Stimulated activated CD4-positive, alpha-beta T cell treated with anti-CD3 and anti-CD28 coated beads, Interleukin-2, amount 100 ng/mL, for 48 hours (primary cell): Measurements from ENCODE around the gene GSTM2.
"Not testable (repeated sequence)": the region's sequence is repeated elsewhere in the genome, so short reads cannot be mapped to it uniquely, and the experiment has no call there.

Source experiments
- DNase-seq, 2 donors: peaks; one replicate each; pipeline ENCODE4 v3.0.0-alpha.2; 2020

Gene GSTM2

DNA sequence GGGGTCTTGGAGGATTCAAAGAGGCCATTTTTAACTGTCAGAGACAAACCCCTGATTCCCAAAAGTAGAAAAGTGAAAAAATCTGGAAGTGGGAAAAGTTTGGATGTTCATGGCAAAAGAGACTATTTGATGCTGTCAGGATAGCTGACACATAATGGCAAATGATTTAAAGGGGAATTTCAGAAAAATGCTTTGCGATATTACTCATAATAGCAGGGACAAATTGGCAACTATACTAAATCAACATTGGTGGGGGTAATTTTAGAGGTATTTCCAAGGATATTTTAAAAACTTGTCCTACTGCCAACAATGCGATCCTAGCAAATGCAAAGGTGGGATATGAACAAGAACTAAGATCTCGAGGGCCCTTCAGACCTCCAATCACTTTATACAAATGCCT lies 17.2 kb upstream of the GSTM2 start:
- no peak for DNase-seq

DNA sequence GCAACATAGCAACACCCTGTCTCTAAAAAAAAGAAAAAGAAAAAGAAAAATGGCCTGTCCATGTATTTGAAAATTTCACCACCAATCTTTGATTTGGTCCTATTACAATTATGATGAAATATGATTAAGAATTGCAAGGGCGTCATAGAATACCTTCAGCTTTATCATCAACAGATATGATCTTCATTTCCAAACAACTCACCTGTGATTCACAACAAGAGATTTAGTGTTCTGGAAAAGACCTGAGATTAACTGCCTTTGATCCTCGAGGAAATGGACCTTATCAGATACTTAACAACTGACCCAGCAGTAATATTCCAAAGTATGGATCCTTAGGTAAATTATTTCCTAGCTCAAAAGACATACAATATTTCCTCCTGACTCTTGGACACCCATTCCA lies 15.5 kb upstream of the GSTM2 start:
- no peak for DNase-seq

DNA sequence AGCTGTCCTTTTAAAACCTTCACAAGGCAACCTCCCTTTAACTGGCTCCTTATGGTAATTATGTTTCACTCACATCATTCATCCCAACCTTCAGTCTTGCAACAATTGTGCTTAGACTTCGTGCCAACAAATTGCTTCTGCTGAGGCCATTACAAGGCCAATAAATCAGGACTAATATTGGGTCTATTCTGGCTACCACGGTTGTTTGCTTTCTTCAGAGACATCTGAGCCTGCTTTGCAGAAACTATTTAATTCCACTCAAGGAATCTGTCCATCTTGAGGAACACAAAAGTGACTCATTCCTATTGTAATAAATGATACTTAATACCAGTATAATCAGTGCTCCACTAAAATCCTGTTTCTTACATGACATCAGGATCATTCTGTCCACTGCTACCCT lies 14.6 kb upstream of the GSTM2 start:
- DNase-seq: no peak

DNA sequence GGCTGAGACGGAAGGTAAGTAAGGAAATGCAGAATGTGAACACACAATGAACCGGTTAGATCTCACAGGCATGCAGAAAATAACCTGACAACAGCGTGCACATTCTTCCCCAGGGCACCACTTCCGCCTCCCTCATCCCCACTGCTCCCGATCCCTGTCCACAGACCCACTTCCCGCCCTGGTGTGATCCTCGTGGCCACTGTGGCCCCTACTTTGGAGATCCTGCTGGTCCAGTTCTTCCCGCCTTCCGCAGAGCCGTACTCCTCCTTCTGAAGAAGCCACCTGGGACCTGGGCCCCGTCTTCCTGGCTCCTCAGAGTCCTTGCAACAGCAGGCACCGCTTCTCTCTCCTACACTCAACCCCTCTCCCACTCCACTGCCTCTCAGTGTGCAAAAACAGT lies 13.3 kb upstream of the GSTM2 start:
- no peak for DNase-seq

DNA sequence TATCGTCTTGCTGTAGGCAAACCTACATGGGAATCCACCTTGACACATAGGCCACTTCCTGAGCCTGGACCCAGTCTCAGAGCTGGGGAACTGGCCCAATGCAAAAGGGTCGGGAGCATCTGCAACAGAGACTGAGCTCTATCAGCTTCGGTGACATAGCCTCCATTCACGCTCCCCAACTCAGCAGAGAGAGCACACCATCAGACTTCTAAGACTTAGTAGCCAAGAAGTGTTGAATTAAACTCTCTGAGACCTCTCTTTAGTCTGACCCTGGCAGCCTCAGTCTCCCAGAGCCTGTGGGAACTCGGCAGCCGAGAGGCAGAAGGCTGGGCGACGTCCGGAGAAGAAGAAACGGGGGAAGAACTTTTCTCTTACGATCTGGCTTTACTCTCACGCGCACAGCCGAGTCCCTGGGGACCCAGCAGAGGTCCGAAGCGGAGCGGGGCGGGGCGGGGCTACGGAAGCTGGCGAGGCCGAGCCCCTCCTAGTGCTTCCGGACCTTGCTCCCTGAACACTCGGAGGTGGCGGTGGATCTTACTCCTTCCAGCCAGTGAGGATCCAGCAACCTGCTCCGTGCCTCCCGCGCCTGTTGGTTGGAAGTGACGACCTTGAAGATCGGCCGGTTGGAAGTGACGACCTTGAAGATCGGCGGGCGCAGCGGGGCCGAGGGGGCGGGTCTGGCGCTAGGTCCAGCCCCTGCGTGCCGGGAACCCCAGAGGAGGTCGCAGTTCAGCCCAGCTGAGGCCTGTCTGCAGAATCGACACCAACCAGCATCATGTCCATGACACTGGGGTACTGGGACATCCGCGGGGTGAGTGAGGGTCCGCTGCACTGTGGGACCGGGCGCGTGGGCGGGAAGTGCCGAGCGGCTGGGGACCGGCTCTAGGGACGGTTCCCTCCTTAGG lies 12.0 kb upstream of the GSTM2 start, which contains the start of gene GSTM4:
Gene GSTM4, plus strand, starts transcription at position 485 of the 905 bp plus-strand sequence. Its CDS starts 291 bp downstream, at position 776.
- DNase-seq: peak; percentile 60 to 69

DNA sequence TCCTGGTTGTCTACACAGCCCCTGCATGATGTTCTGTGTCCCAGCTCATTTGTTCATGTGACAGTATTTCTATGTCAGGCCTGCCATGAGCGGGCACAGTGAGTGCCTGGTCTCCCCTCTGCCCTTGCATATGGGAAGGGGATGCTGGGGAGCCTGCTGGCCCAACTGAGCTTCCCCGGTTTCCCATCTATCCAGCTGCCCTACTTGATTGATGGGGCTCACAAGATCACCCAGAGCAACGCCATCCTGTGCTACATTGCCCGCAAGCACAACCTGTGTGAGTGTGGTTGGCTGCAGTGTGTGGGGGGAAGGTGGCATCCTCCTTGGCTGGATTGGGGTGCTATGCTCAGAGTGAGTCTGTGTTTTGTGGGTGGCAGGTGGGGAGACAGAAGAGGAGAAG lies 10.5 kb upstream of the GSTM2 start:
- DNase-seq: no peak

DNA sequence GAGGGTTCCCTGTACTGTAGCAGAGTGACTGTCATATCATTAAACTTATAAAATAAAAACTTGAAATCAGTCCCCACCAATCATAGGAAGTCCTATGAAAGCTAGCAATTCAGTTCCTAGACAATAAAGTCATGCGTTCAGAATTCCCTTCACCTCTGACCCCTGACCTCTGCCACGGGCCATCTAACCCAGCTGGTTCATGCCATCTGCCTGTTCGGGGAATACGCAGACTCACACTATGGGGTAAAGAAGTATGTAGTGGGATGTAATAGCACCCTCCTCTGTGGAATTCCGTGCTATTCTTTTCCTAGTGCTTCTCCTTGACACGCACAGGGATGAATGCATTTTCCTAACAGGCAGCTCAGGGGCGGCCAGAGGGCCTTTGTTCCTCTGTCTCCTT lies 9.9 kb upstream of the GSTM2 start:
- DNase-seq: no peak

DNA sequence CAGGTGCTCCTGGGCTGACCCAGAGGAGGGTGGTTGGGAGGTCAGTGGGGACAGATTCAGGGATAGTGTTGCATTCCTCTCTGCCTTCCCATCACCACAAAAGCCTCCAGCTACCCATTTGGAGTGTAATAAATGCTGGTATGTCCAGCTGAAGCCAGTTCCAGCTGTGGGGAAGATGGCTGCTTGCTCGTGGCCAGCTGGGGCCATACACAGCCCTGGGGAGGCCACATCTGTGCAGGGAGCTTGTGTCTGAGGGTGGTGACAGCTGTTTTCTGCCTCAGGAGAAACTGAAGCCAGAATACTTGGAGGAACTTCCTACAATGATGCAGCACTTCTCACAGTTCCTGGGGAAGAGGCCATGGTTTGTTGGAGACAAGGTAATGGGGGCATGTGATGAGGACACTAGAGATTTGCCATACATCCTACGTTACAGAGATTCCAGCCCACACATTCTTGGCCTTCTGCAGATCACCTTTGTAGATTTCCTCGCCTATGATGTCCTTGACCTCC lies 9.3 kb upstream of the GSTM2 start:
- DNase-seq: no peak

DNA sequence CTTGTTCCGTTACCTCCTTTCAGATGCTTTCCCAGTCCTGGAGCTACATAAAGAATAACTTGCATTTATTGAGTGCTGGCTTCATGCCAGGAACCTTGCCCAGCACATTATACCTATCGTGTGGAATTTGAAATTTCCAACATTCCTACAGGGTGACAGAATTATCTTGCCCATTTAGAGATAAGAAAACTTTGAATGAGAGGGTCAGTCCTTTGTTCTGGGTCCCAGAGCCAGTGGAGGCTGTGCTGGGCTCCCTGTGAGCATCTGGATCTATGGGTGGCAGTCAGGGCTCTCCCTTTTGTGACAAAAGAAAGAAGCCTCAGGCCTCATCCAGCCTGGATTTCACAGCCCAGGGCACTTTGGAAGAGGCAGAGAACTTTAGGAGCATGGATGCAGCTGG lies 8.7 kb upstream of the GSTM2 start:
- no peak for DNase-seq

DNA sequence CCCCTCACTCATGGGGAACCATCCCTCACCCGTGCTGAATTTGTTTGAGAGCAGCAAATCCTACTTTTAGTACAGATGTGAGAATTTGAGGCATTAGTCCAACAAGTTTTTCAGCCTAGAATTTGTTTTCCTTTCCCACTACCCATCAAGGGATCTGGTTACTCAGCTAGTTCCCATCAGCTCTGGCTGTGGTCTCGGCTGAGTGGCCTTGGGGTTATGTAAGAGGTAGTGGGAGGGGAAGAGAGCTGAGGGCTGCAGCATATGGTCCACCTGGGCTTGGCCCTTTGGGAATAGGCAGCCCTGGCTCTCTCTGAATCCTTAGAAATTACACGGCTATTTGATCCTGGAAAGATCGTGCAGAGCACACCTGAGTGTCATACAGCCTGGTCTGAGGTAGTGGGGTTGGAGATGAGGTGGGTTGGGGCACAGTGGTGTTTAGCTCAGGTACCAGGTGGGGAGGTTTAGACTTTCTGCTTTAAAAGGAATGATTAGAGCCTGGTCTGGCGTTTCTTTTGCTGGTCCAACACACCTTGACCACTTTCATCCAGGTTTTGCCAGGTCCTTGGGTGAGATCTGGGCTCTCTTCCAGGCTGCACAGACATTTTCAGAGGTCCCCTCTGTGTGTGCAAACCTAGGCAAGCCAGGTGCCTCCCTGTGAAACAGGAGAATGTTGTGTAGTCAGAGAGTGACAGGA lies 7.7 kb upstream of the GSTM2 start:
- DNase-seq: no peak

DNA sequence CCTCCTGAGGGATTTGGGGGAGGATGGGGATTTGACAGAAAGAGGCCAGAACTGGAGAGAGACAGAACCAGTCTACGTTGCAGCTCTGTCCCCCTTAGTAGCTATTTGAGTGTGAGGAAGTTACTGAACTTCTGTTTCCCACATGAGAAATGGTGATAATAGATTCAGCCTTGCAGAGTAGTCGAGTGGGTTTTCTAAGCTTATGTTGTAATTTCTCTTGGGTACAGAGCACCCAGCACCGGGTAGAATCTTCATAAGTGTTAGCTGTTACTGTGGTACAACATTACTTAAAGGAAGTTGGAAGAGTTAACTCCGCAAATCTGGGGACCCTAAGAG lies 7.2 kb upstream of the GSTM2 start:
- DNase-seq: not testable (repeated sequence)

DNA sequence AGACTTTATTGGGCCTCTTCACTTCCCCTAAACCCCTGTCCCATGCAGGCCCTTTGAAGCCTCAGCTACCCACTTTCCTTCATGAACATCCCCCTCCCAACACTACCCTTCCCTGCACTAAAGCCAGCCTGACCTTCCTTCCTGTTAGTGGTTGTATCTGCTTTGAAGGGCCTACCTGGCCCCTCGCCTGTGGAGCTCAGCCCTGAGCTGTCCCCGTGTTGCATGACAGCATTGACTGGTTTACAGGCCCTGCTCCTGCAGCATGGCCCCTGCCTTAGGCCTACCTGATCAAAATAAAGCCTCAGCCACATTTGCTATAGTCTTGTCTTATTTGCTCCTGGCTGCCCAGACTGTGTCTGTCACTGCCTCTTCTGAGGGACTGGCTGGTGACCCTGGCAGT lies 6.5 kb upstream of the GSTM2 start:
- no peak for DNase-seq

DNA sequence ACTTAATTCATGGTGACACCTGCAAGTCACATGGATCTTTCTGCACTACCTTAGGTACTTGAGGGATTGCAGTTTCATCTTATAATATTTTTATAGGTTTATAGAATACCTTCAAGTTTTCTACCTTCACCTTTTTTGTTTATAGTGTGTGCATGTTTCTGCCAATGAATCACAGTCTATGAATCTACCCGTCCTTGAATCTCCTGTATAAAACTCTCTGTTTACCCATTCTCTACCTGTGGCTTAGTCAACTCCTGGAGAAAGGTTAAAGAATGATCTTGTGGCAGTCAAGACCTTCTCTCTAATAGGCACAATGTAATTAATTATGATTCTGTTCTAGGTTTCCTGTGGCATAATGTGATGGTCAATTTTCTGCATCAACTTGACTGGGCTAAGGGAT lies 3.2 kb upstream of the GSTM2 start:
- no peak for DNase-seq

DNA sequence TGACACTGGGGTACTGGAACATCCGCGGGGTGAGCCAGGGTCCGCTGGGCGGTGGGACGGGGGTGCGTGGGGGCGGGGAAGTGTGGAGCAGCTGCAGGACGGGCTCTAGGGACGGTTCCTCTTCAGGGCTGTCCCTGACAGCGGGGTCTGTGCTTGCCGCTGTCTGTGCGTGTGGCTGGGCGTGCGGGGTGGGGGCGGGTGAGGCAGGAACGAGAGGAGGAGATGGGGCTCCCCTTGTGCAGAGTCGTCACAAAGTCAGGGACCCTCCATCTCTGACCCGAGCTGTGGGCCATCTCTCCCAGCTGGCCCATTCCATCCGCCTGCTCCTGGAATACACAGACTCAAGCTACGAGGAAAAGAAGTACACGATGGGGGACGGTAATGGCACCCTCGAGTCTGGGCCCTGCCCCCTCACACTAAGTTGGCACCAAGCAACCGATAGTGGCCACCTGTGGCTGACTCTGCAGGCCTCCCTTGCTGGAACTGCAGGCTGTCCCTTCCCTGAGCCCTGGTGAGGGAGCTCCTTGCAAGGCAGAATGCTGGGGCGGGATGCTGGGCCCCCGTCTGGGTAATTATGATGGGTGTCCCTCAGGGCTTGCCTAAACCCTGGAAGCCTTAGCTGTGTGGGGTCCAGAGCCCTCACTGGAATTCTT lies 392 bp downstream of the GSTM2 start:
- DNase-seq: no peak

DNA sequence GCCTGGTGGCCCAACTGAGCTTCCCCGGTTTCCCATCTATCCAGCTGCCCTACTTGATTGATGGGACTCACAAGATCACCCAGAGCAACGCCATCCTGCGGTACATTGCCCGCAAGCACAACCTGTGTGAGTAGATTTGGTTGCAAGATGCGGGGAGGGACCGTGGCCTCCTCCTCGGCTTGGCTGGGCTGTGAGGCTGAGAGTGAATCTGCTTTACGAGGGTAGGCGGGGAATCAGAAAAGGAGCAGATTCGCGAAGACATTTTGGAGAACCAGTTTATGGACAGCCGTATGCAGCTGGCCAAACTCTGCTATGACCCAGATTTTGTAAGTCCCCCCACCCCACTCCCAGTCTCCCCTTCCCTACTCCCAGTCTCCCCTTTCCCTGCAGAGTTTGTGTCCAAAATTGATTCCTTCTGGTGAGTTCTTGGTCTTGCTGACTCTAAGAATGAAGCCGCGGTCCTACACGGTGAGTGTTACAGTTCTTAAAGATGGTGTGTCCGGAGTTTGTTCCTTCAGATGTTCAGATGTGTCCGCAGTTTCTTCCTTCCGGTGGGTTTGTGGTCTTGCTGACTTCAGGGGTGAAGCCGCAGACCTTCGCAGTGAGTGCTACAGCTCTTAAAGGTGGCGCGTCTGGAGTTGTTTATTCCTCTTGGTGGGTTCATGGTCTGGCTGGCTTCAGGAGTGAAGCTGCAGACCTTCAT lies 1.5 kb downstream of the GSTM2 start:
- DNase-seq: no peak

DNA sequence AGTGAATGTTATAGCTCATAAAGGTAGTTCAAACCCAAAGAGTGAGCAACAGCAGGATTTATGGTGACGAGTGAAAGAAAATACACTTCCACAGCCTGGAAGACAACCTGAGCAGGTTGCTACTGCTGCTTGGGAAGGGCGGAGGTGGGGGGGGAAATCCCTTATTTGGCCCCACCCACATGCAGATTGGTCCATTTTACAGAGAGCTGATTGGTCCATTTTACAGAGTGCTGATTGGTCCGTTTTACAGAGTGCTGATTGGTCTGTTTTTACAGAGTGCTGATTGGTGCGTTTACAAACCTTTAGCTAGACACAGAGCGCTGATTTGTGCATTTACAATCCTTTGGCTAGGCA lies 2.1 kb downstream of the GSTM2 start:
- not testable (repeated sequence) for DNase-seq

DNA sequence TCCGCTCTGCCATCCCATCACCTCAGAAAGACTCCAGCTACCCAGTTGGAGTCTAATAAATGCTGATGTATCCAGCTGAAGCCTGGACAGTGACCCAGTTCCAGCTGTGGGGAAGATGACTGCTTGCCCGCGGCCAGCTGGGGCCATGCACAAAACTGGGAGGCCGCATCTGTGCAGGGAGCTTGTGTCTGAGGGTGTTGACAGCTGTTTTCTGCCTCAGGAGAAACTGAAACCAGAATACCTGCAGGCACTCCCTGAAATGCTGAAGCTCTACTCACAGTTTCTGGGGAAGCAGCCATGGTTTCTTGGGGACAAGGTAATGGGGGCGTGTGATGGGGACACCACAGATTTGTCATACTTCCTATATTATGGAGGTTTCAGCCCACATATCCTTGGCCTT lies 3.2 kb downstream of the GSTM2 start:
- no peak for DNase-seq

DNA sequence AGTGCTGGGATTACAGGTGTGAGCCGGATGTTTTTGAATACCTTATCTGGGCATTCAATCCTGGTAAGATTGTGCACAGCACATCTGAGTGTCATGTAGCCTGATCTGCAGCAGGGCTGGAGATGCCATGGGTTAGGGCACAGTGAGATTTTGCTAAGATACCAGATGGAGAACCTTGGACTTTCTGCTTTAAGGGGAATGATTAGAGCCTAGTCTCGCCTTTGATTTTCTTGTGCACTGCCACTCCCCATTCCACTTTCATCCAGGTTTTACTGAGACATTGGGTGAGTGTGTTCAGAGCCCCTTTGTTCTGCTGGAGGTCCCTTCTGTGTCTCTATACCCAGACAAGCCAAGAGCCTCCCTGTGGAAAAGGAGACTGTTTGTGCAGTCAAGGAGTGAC lies 6.0 kb downstream of the GSTM2 start:
- DNase-seq: not testable (repeated sequence)

DNA sequence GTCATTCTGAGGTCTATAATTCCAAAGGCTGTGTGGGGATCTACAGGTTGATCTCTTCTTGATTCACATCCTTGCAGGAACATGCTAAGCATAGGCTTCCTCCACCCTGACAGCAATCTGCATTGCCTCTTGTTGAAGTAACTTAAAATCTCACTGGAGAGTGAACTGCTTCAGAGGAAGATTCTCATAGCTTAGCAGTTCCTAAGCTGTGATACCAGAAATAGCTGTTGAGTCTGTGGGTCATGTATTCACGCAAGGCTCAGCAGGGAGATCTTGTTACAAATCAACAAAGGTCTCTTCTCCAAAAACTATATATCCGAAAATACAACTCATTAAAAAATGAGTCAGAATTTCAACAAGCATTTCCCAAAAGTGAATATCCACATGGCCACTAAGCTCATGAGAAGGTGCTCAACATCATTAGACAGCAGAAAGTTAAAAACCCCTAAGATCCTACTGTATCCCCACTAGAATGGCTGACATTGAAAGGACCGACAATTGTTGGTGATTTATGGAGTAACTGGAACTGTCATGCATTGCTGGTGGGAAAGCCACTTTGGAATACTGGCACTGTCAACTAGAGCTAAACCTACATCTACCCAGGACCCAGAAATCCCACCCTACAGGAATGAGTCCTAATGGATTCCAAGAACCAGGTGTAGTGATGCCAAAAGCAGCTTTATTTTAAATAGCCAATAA lies 9.0 kb downstream of the GSTM2 start:
- not testable (repeated sequence) for DNase-seq

DNA sequence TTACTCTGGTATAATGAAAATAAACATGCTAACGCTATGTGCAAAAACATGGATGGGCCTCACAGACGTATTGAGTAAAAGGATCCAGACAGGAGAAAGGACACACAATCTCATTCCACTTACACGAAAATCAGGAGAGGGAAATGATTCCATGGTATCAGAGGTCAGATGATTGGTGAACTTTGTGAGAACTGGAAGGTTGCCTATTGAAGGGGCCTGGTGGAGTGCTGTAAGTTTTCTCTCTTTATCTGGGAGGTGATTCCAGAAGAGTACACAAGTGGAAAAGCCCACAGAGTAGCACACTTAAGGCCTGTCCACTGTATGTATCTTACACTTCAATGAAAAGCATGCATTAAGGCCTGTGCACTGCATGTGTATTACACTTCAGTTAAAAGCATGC lies 9.6 kb downstream of the GSTM2 start:
- no peak for DNase-seq

DNA sequence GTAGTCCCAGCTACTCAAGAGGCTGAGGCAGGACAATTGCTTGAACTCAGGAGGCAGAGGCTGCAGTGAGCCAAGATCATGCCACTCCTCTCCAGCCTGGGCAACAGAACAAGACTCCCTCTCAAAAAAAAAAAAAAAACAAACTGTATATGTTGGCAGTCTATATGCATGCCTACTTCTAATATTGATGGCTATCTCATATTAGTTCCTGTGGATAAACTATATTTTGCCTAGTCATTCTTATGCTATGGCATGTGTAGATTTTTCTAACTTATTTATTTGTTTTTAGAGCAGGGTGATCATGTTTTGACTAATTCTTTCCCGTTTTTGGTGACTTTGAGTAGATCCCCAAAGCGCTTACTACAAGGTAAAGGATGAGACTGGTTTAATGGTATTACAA lies 10.8 kb downstream of the GSTM2 start:
- not testable (repeated sequence) for DNase-seq

DNA sequence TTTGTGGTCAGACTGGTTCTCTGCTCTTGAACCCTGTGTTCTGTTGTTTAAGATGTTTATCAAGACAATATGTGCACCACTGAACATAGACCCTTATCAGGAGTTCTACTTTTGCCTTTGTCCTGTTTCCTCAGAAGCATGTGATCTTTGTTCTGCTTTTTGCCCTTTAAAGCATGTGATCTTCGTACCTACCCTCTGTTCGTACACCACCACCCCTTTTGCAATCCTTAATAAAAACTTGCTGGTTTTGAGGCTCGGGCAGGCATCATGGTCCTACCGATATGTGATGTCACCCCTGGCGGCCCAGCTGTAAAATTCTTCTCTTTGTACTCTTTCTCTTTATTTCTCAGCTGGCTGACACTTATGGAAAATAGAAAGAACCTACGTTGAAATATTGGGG lies 16.9 kb downstream of the GSTM2 start:
- DNase-seq: not testable (repeated sequence)
